HAP-1 (cell line): ENCODE measurements around the gene SNCB.

ENCODE experiments used
- DNase-seq, 2 experiments: peaks; one replicate each; pipeline ENCODE4 v3.0.0-alpha.2; 2016 to 2020; ENCODE audit warnings: low spot score in 2 of 2
- H3K27me3 ChIP-seq: fragments of 250-450 bp; sonication (Bioruptor Pico); 2 replicates; pipeline ENCODE4 v1.5.1; 2020; ENCODE audit warnings: low read depth, mild to moderate bottlenecking, moderate library complexity
- H3K36me3 ChIP-seq: fragments of 250-450 bp; sonication (Bioruptor Pico); replicated peaks from 2 replicates; pipeline ENCODE4 v1.5.1; 2020; ENCODE audit warnings: mild to moderate bottlenecking
- H3K4me1 ChIP-seq: fragments of 250-450 bp; sonication (Bioruptor Pico); 2 replicates; pipeline ENCODE4 v1.5.1; 2020; ENCODE audit warnings: mild to moderate bottlenecking
- H3K4me3 ChIP-seq: fragments of 250-450 bp; sonication (Bioruptor Pico); 2 replicates; pipeline ENCODE4 v1.5.1; 2020; ENCODE audit warnings: mild to moderate bottlenecking, moderate library complexity
- H3K9me3 ChIP-seq: fragments of 250-450 bp; sonication (Bioruptor Pico); 2 replicates; pipeline ENCODE4 v1.5.1; 2020; ENCODE audit warnings: mild to moderate bottlenecking, moderate library complexity
- in situ Hi-C: fragments of 300-500 bp; cut with MboI; formaldehyde crosslinking; loops from 3 replicates; pipeline ENCODE4 v1.14.3; 2020; ENCODE audit warnings: low sequenced_read_pairs, inconsistent platforms, mixed read lengths

The SNCB gene

DNA sequence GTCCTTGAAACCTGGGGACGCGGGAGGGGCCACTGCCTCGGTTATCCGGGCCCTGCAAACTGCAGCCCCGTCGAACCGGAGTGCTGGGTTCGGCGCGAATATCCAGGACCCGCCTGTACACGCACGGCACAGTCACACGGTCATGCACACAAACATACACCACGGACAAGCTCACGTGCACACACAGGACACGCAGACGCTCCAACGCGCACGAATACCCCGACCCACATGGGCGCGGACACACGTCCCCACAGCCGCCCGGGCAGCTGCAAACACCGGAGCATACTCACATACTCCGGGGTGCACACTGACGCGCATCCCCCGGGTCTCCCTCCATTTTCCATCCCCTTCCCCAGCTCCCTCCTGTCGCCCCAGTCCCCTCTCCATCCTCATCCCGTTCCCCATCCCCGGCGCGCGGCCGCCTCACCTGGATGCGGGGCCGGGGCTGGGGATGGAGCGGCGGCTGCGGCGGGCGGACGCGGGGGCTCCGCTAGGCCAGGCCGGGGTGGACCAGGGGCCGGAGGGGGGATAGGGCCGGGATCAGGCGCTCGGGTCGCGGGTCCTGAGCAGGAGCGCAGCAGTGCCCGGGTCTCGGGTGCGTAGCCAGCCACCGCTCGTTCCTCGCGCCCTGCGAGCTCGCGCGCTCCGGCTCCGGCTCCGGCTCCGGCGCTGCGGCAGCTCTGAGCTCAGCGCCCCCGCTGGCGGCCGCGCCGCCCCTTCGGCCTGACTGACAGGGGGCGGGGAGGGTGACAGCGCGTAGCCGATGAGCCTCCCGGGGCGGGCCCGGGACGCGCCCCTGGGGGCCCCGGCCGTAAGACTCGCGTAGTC lies at the start of gene SNCB, which contains the start of gene EIF4E1B:
SNCB (minus strand) TSS at position 682 of the 828 bp plus-strand sequence. CDS start 880 bp downstream, outside the sequence.
EIF4E1B (plus strand) TSS at position 823 of the 828 bp plus-strand sequence. CDS start 12,113 bp downstream, outside the sequence.
- Histone ChIP-seq H3K4me1 (peaks cover 3% of the 10 kb centered on the region; the same call in 1 of the 2 replicates), H3K4me3 (peak within 1 kb of the TSS; percentile 30), H3K9me3 (no peaks in the 10 kb centered on the region), H3K36me3 (no peaks in the 10 kb centered on the region), H3K27me3 (peaks cover 19% of the 10 kb centered on the region)
- peak; percentile 41 to 80 for DNase-seq
- in situ Hi-C loops = no loop called here

DNA sequence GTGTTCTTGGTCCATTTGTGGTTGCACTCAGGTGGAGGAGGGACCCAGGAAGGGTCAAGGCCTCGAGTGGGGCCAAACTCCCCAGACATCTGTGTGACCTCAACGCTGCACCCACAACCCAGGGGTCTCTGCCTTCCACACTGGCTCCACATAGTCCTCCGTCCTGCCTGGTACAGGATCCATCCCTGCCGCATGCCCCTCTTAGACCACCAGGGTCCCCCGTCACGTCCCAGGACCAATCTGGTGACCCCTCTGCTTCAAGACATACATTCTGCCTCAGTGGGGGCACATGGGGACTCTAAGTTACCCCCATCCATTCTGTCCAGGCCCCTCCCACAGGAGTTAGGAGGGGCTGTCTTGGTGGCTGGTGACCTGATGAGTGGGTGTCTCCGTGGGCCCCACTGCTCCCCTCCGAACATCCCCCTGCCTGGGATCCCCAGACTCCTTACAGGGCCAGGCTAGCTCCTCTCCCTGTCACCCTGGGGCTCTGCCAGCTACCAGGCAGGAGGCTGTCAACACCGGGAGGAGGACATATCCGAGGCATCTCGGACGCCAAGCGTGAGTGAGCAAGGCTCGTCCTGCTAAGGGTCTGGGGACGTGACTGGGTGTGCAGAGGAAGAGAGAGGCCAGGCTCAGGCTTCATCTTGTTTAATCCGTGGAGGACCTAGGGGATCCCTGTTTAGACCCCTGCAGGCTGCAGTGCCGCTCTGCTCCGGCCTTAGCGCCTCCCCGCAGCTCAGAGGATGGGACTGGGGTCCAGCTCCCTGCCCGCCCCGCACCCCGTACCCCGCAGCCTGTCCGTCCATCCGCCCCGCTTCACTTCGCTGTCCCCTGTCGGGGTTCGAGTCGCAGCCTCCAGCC lies 49.3 kb upstream of the SNCB start:
- H3K9me3 ChIP-seq = no peaks in the 10 kb centered on the region
- DNase-seq = no peak
- H3K27me3 ChIP-seq = peaks cover 16% of the 10 kb centered on the region; the same call in 1 of the 2 replicates
- in situ Hi-C loops = no loop called here
- no peak overlapping the region for H3K4me3 ChIP-seq
- no peaks in the 10 kb centered on the region for H3K4me1 ChIP-seq
- H3K36me3 ChIP-seq = no peaks in the 10 kb centered on the region

DNA sequence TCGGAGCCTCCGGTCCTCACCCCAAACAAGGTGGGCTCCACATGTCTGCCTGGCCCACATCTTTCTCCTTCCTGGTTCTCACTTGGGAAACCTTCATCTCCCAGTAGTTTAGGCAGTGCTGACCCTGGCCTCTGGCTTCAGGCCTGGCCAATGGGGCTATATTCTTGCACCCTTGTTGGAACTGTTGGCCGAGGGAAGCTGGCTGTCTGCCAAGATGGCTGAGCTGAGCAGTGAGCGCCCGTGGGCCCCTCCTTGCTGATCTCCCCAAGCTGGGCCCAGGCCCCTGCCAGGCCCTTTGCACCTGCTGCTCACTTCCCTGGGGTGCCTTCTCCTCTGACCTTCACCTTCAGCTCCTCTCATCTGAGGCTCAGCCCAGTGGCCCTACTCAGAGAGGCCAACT lies 48.2 kb upstream of the SNCB start:
- H3K36me3 ChIP-seq = no peaks in the 10 kb centered on the region
- H3K27me3 ChIP-seq = peaks cover 14% of the 10 kb centered on the region; the same call in 1 of the 2 replicates
- H3K4me3 ChIP-seq = no peak overlapping the region
- no peaks in the 10 kb centered on the region for H3K9me3 ChIP-seq
- in situ Hi-C loops = no loop called here
- no peak for DNase-seq
- H3K4me1 ChIP-seq = no peaks in the 10 kb centered on the region

DNA sequence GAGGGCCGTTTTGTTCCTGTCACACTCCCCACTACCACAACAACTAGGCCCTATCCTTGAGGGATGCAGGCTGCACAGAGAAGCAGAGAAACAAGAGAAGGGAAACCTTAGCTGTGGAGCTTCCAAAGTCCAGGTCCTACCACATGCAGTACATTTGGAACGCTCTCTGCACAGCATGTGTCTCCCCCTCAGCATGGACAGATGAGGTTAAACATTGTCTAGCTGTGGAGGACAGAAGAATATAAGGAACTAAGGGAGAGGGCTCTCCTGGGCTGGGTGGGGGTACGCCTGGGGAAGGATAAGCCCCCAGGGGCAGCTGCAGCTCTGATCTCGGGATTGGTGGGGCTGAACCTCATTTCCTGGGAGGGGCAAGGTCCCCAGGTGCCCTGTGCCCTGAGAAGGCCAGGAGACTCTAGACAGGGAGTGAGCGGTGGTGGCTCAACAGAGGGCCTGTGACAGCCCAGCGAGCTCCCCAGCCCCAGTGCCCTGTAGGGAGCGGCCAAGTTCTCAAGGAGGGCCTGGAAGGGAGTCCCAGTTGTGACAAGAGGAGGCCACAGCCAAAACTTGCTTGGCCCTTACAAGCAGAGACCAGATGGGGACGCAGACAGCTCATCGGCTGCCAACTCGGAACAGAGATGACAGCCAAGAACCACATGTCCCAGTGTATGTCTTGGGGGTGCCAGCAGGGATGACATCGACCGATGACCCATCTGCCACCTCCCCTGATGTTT lies 47.0 kb upstream of the SNCB start:
- no peak for DNase-seq
- in situ Hi-C loops = no loop called here
- H3K9me3 ChIP-seq = no peaks in the 10 kb centered on the region
- H3K27me3 ChIP-seq = peaks cover 7% of the 10 kb centered on the region; the same call in 1 of the 2 replicates
- H3K36me3 ChIP-seq = no peaks in the 10 kb centered on the region
- no peak overlapping the region for H3K4me3 ChIP-seq
- H3K4me1 ChIP-seq = peaks cover 2% of the 10 kb centered on the region; the same call in 1 of the 2 replicates

DNA sequence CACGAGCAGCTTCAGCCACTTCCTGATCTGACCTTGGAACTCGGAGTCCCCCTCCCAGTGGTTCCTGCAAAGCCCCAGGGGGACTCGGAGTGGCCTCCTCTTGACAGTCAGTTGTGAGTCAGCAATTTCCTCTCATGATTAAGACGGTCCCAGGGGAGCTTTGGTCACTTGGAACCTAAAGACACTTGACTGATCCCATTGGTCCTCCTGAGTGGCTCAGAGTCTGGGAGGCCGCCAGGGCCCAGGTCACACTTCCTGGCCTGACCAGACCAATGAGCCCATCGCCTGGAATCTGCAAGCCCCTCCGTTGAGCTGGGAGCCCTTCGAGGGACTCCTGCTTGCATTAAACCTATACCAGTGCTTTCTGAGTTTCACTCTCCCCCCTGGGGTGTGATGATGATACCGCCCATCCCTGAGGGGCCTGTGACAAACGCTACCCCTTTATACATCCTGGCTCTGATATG lies 46.1 kb upstream of the SNCB start:
- no peak for DNase-seq
- no peaks in the 10 kb centered on the region for H3K36me3 ChIP-seq
- H3K9me3 ChIP-seq = no peaks in the 10 kb centered on the region
- H3K4me1 ChIP-seq = peaks cover 3% of the 10 kb centered on the region; the same call in 1 of the 2 replicates
- H3K4me3 ChIP-seq = no peak overlapping the region
- in situ Hi-C loops = no loop called here
- no peaks in the 10 kb centered on the region; the same call in 1 of the 2 replicates for H3K27me3 ChIP-seq

DNA sequence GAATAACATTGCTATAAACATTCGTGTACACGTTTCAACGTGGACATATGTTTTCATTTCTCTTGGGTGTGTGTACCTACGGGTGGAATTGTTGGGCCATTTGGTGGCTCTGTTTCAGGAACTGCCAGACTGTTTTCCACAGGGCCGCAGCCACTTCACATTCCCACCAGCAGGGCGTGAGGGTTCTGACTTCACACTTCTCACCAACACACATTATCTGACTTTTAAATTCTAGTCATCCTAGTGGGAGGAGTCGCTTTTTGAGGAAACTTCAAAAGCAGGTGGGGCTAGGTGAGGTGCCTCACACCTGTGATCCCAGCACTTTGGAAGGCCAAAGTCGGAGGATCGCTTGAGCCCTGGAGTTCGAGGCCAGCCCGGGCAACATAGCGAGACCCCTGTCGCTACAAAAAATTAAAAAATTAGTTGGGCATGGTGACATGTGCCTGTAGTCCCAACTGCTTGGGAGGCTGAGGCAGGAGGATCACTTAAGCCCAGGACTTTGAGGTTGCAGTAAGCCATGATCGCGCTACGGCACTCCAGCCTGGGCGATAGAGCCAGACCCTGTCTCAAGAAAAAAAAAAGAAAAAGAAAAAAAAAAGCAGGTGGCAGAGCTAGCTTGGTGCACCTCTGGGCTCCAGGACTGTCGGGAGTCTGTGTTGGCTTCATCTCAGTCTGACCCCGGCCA lies 45.5 kb upstream of the SNCB start:
- DNase-seq = peak in 1 of 2 experiments; percentile 54
- Histone ChIP-seq H3K4me1 (peaks cover 3% of the 10 kb centered on the region; the same call in 1 of the 2 replicates), H3K4me3 (no peak overlapping the region), H3K27me3 (no peaks in the 10 kb centered on the region), H3K36me3 (no peaks in the 10 kb centered on the region), H3K9me3 (no peaks in the 10 kb centered on the region)
- in situ Hi-C loops = no loop called here

DNA sequence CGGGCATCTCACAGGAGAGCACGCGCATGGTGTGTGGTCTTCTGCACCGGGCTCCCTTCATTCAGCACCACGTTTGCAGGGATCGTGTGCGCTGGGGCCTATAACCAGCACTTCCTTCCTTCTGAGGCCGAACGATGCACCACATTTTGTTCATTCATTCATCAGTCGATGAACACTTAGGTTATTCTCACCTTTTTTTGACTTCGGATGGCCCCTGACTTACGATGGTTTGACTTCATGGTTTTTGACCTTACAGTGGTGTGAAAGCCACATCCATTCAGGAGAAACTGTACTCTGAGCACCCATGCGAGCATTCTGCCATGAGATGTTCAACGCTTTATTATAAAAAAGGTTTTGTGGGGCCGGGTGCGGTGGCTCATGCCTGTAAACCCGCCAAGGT lies 44.5 kb upstream of the SNCB start:
- H3K27me3 ChIP-seq = no peaks in the 10 kb centered on the region
- peaks cover 3% of the 10 kb centered on the region; the same call in 1 of the 2 replicates for H3K4me1 ChIP-seq
- in situ Hi-C loops = no loop called here
- H3K36me3 ChIP-seq = no peaks in the 10 kb centered on the region
- no peak for DNase-seq
- no peaks in the 10 kb centered on the region for H3K9me3 ChIP-seq
- no peak overlapping the region for H3K4me3 ChIP-seq

DNA sequence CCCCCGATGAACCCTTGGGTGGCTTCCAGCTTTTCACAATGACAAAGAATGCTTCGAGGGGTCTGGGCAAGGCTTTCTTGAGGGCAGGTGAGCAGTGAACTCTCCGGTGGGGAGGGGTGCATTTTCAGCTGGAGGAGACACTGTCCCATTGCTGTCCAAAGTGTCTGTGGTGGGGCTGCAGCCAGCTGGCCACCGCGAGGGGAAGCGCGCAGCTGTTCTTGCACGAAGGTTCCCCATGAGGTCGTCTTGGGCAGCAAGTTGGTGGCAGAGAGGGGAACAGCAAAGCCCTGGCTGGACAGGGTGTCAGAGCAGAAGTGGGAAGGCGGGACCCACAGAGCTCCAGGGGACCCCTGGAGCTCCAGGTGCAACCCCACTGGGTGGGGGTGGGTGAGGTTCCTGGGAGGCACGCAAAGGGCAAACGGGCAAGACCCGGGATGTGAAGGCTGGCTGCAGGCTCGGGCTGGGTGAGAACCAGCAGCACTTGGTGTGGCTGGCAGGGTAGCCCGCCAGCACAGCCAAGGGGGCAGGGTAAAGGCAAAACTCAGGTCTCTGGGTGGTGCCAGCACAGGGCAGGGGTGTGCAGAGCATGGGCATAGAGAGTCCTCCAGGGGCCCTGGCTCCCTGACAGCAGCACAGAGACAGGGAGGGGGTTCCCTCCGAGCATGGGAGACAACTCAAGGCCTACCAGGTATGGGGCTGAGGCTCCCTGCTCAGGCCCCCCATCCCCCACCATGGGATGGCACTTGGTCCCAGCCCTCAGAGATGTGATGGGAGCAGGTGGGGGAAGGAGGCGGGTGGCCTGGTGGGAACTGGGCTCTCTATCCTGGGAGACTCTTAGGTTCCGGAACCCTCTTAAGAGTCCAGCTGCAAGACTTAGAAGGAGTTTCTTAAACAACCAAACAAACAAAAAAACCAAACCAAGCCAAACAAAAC lies 43.6 kb upstream of the SNCB start:
- DNase-seq = no peak
- Histone ChIP-seq H3K27me3 (no peaks in the 10 kb centered on the region), H3K4me1 (peaks cover 3% of the 10 kb centered on the region; the same call in 1 of the 2 replicates), H3K36me3 (no peaks in the 10 kb centered on the region), H3K4me3 (no peak overlapping the region), H3K9me3 (no peaks in the 10 kb centered on the region)
- in situ Hi-C loops = no loop called here

DNA sequence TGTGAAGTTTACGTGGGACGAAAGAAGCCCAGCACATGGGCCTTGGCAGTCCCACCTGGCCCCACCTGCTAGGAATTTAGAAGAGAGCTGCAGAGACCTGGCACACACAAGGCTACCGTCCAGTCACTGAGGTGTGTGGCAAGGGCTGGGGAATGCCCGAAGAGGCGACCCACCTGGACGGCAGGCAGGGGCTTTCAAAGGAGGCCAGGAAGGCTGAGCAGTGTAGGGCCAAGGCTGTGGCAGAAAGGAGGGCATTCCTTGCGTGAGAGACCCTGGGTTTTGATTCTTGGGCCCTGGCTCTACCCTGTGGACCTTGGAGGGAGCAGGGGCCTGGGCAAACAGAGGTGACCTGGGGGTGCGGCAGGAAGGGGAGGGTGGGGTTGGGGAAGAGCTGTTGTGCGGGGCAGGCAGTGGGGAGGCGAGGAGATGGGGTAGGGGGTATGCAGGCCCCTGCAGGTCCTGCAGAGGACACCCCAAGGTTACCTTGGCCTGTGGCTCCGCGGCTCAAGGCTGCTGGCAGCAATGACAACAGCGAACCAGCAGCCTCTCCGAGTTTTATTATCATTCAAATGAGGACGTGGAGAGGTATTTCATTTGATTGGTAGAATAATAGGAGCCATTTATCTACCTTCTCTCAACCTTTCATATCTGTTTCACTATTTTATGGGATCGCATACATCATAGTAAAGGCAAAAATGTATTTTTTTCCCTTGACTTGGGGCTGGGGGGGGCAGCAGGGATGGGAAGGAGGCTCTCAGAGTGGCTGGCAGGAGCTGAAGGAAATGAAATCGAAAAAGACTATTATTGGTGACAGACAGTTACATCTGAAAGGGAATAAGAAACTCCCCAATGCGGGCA lies 41.8 kb upstream of the SNCB start:
- H3K36me3 ChIP-seq = no peaks in the 10 kb centered on the region
- no peak overlapping the region for H3K4me3 ChIP-seq
- H3K4me1 ChIP-seq = peaks cover 3% of the 10 kb centered on the region; the same call in 1 of the 2 replicates
- peak; percentile 33 to 53 for DNase-seq
- in situ Hi-C loops = no loop called here
- H3K27me3 ChIP-seq = peaks cover 5% of the 10 kb centered on the region; the same call in 1 of the 2 replicates
- no peaks in the 10 kb centered on the region for H3K9me3 ChIP-seq

DNA sequence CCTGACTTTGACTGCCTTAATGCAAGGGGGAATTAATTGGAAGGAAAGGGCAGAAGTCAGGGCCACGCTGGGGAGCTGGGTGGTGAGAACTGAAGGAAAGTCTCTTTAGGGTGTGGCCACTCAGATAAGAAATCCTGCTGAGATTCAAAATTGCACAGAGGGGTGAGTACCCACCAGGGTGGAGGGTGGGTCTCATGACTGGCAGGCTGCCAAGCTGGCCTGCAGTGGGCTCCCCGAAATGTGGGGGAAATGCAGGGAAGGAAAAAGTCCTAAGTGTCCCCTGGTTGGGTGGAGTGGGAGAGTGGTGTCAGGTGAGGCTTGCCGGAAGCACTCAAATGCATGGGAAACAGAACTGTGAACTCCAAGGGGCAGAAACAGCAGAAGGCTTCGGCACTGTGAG lies 41.1 kb upstream of the SNCB start:
- H3K4me3 ChIP-seq = no peak overlapping the region
- no peaks in the 10 kb centered on the region for H3K36me3 ChIP-seq
- peaks cover 5% of the 10 kb centered on the region; the same call in 1 of the 2 replicates for H3K27me3 ChIP-seq
- no peaks in the 10 kb centered on the region for H3K9me3 ChIP-seq
- H3K4me1 ChIP-seq = peaks cover 3% of the 10 kb centered on the region; the same call in 1 of the 2 replicates
- no peak for DNase-seq
- in situ Hi-C loops = no loop called here

DNA sequence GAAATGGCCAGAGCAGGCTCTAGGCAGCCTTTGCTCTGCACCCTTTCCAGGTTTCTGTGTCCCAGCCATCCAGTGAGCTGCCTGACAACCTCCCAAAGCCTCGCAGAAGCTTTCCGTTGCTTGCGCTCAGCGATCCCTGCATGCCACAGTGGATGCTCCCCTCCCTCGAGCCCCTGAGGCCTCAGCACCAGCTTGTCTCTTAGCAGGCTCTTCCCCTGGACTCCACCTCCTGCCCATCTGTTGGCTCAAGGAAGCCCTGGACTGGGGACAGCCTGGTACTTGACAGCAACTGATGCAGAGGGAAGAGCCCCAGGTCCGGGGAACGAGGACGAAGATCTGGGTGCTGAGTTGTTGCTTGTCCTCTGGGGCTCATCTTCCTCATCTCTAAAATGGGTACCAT lies 40.1 kb upstream of the SNCB start:
- Histone ChIP-seq H3K4me1 (peaks cover 3% of the 10 kb centered on the region; the same call in 1 of the 2 replicates), H3K27me3 (peaks cover 5% of the 10 kb centered on the region; the same call in 1 of the 2 replicates), H3K4me3 (no peak overlapping the region), H3K9me3 (no peaks in the 10 kb centered on the region), H3K36me3 (no peaks in the 10 kb centered on the region)
- in situ Hi-C loops = no loop called here
- no peak for DNase-seq
